ENCODE measurements around the gene ABCG1. TPM values are rescaled to one million over a fixed set of nuclear protein-coding genes. Genes with fewer than 3 reads are reported as not detected.
A peak's percentile ranks its signal among the peaks of the same experiment; 100 is the strongest.
"Not testable (repeated sequence)": the region's sequence is repeated elsewhere in the genome, so short reads cannot be mapped to it uniquely, and the experiment has no call there.

The ABCG1 gene
- total RNA-seq, 2 experiments from 2014 or later = 6.7 to 13.2 TPM

DNA sequence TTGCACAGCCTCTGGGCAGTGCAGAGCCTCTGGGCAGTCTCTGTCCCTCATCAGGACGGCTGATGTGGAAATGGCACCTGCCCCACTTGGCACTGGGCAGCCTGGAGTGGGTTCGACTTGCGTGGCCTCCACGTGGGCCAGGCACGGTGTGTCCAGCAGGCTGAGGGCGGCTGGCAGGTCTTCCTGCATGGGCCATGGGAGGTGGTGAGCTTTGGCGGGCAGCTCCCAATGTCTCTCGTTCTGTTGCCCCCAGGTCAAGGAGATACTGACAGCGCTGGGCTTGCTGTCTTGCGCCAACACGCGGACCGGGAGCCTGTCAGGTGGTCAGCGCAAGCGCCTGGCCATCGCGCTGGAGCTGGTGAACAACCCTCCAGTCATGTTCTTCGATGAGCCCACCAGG is 63.1 kb downstream of the ABCG1 start:
- Mint-ChIP-seq H3K9me3 (ENCODE audit: low read depth) (no peaks in the 10 kb centered on the region), H3K36me3 (no peaks in the 10 kb centered on the region), H3K4me1 (peaks cover 12% of the 10 kb centered on the region), H3K27me3 (no peaks in the 10 kb centered on the region), H3K27ac (no peak overlapping the region), H3K4me3 (no peak overlapping the region)
- CTCF ChIA-PET = no interaction called here
- DNase-seq (no peak), ATAC-seq (no peak)

DNA sequence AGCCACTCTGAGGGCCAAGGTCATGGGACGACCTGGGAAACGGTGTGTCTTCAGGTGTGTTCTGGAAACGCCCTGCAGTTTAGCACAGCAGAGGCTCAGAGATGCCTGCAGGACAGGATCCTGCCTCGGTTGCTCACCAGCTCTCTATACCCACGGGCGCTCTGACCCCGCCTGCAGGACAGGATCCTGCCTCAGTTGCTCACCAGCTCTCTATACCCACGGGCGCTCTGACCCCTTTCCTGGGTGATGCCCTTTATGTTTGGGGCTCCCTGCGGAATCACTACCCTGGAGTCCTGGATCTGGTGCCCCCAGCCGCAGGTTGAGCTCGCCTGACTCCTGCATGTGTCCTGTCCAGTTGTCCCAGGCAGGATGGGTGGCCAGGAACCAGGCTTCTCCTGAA is 63.8 kb downstream of the ABCG1 start:
- H3K36me3 Mint-ChIP-seq = no peaks in the 10 kb centered on the region
- H3K9me3 Mint-ChIP-seq (ENCODE audit: low read depth) = no peaks in the 10 kb centered on the region
- peaks cover 14% of the 10 kb centered on the region for H3K4me1 Mint-ChIP-seq
- H3K27me3 Mint-ChIP-seq = no peaks in the 10 kb centered on the region
- DNase-seq (no peak), ATAC-seq (no peak)
- CTCF ChIA-PET = no interaction called here
- no peak overlapping the region for H3K27ac Mint-ChIP-seq
- no peak overlapping the region for H3K4me3 Mint-ChIP-seq

DNA sequence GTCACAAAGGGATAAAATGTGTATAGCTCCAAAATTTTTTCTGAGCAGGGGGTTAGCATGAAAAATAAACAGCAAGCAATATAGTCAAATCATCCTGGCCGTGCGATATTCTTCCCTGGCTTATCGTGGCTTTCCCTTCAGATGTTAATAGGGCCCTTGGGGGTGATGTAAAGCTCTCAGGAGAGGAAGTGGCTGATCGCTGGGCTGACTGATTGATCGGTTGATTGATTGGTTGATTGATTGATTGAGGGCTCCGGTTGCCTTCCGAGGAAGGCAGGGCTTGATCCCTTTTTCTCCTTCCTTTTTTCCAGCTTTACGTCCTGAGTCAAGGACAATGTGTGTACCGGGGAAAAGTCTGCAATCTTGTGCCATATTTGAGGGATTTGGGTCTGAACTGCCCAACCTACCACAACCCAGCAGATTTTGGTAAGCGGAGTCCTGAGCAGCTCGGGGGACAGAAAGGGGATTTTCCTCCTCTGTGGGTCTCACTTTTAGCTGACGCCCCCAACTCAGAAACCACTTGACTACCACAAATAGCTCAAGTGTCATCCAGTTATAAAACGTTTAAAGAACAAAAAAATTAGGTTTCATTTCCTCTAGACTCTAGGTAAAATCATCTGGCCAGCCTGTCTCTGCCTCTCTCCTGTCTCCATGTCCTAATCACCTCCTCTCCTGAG is 66.8 kb downstream of the ABCG1 start:
- H3K9me3 Mint-ChIP-seq (ENCODE audit: low read depth) = no peaks in the 10 kb centered on the region
- peaks cover 24% of the 10 kb centered on the region for H3K4me1 Mint-ChIP-seq
- no peaks in the 10 kb centered on the region for H3K27me3 Mint-ChIP-seq
- no peak for ATAC-seq
- CTCF ChIA-PET = interaction anchor here (1.0 to 1.3 kb wide), 2 partner anchors 13 to 27 kb away, joined by 3 to 5 read pairs; no protein-coding TSS in a partner anchor
- no peak for DNase-seq
- no peaks in the 10 kb centered on the region for H3K36me3 Mint-ChIP-seq
- no peak overlapping the region for H3K4me3 Mint-ChIP-seq
- no peak overlapping the region for H3K27ac Mint-ChIP-seq

DNA sequence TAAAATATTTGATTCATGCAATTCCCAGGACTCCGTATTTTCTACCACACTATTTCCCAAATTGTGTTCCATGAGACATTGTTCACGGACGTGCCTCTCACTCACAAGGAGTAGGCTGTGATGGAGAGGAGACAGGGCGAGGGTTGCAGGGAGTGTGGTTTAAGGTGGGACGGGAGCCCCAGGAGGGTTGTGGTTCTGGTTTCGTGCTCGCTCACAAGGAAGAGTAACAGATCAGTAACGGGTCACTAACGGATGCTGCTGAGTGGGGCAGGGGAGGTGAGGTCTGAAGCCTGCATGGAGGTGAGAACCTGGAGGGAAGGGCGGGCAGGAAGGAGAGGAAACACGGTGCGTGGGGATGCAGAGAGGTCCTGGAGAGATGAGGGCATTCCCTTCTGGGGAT is 67.5 kb downstream of the ABCG1 start:
- CTCF ChIA-PET = interaction anchor here (1.4 kb wide), 1 partner anchor 122 kb away, joined by 4 read pairs; no protein-coding TSS in a partner anchor
- no peaks in the 10 kb centered on the region for H3K36me3 Mint-ChIP-seq

DNA sequence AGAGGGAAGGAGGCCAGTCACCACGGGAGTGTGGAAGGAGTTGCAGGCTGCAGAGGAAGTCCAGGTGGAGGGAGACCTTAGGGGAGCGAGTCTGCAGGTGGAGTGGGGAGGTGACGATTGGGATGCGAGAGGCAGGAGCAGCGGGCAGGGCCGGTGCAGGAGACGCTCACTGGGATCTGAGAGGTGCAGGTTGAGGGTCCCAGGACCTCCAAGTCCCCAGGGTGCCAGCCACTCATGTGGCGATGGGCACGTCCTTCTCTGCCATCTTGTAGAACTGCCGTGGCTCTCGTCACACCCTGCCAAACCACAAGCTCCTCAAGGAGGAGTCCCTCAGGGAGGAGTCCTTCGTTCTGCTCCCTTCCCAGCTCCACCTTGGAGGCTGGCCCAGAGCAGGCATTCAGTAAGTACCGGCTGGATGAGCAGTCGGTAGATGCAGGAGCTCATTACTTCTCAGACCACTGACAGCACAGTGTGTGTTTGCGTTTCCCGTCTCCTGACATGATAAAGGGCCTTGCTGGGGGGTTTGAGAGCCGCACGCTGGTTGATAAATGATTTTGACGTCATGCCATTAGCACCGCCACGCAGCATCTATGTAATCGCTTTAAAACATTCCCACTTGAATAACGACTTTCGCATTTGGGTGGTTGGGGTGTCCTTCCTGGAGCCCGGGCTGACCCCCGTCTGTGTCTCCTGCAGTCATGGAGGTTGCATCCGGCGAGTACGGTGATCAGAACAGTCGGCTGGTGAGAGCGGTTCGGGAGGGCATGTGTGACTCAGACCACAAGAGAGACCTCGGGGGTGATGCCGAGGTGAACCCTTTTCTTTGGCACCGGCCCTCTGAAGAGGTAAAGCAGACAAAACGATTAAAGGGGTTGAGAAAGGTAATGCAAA is 68.5 kb downstream of the ABCG1 start:
- CTCF ChIA-PET = interaction anchor here (1.4 to 1.9 kb wide), 2 partner anchors 29 to 123 kb away, joined by 4 read pairs; no protein-coding TSS in a partner anchor
- H3K4me1 Mint-ChIP-seq = peaks cover 24% of the 10 kb centered on the region
- H3K36me3 Mint-ChIP-seq = no peaks in the 10 kb centered on the region
- H3K9me3 Mint-ChIP-seq (ENCODE audit: low read depth) = no peaks in the 10 kb centered on the region
- ATAC-seq = no peak
- no peak overlapping the region for H3K27ac Mint-ChIP-seq
- H3K4me3 Mint-ChIP-seq = no peak overlapping the region
- H3K27me3 Mint-ChIP-seq = no peaks in the 10 kb centered on the region
- DNase-seq = no peak

More for the DNA sequence above, 67.5 kb downstream of the ABCG1 start:
- Mint-ChIP-seq H3K4me3 (no peak overlapping the region), H3K9me3 (ENCODE audit: low read depth) (no peaks in the 10 kb centered on the region), H3K27ac (no peak overlapping the region), H3K4me1 (peaks cover 24% of the 10 kb centered on the region), H3K27me3 (no peaks in the 10 kb centered on the region)
- no peak for ATAC-seq
- no peak for DNase-seq

DNA sequence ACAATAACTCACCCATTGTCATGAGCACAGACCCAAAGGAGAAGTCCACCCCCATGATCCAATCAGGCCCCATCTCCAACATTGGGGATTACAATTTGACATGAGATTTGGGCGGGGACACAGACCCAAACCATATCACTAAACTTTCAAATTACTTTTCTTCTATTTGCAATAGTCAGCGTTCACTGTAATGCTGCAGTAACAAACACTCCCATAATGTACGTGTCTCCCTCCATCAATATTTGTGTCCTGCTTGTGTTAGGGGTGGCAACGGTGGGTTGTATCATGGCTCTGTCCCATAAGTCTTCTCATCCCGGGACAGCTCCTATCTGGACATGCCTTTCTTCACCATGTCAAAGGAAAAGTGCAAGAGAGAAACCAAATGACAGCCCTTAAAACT is 70.0 kb downstream of the ABCG1 start:
- ATAC-seq = no peak
- Mint-ChIP-seq H3K9me3 (ENCODE audit: low read depth) (no peaks in the 10 kb centered on the region), H3K27me3 (no peaks in the 10 kb centered on the region), H3K27ac (no peak overlapping the region), H3K4me1 (peaks cover 24% of the 10 kb centered on the region), H3K36me3 (no peaks in the 10 kb centered on the region), H3K4me3 (no peak overlapping the region)
- no peak for DNase-seq
- CTCF ChIA-PET = no interaction called here

DNA sequence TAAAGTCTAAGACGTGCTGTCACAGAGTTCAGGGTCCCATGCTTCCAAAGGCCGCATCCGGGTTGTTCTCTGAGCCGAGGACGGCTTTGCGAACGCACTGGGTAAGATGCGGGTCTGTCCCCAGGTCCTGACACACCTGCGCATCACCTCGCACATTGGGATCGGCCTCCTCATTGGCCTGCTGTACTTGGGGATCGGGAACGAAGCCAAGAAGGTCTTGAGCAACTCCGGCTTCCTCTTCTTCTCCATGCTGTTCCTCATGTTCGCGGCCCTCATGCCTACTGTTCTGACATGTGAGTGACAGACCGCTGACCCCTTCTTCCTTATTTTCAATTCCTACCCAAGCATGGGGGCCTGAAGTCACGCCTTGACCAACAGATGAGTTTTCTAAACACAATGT is 71.0 kb downstream of the ABCG1 start:
- H3K4me3 Mint-ChIP-seq = no peak overlapping the region
- no peak overlapping the region for H3K27ac Mint-ChIP-seq
- H3K9me3 Mint-ChIP-seq (ENCODE audit: low read depth) = no peaks in the 10 kb centered on the region
- H3K4me1 Mint-ChIP-seq = peaks cover 24% of the 10 kb centered on the region
- H3K36me3 Mint-ChIP-seq = no peaks in the 10 kb centered on the region
- no peak for ATAC-seq
- CTCF ChIA-PET = interaction anchor here (0.9 to 1.7 kb wide), 2 partner anchors 20 to 31 kb away, joined by 3 to 5 read pairs; no protein-coding TSS in a partner anchor
- DNase-seq = no peak
- H3K27me3 Mint-ChIP-seq = no peaks in the 10 kb centered on the region

DNA sequence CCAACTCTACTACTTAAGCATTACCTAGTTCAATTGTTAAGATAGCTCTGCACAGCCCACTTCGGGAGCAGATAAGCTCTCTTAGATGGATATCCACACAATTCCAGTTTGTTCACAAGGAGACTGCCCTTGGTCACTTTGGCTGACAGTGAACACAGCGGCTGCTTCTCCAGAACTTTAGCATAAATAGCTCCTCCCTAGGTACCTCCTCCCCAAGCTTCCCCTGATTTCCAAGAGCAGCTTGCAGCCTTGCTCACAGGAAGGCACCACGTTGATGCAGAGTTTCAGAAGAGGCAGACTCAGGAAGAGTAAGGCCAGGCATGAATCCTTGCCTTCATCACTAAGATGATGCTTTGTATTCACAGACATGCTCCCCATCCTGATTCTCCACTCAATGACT is 71.6 kb downstream of the ABCG1 start:
- DNase-seq (no peak), ATAC-seq (no peak)
- Mint-ChIP-seq H3K36me3 (no peaks in the 10 kb centered on the region), H3K27ac (no peak overlapping the region), H3K9me3 (ENCODE audit: low read depth) (no peaks in the 10 kb centered on the region), H3K4me3 (no peak overlapping the region), H3K4me1 (peaks cover 24% of the 10 kb centered on the region), H3K27me3 (no peaks in the 10 kb centered on the region)
- CTCF ChIA-PET = interaction anchor here (0.9 to 1.7 kb wide), 2 partner anchors 19 to 31 kb away, joined by 3 to 5 read pairs; no protein-coding TSS in a partner anchor

DNA sequence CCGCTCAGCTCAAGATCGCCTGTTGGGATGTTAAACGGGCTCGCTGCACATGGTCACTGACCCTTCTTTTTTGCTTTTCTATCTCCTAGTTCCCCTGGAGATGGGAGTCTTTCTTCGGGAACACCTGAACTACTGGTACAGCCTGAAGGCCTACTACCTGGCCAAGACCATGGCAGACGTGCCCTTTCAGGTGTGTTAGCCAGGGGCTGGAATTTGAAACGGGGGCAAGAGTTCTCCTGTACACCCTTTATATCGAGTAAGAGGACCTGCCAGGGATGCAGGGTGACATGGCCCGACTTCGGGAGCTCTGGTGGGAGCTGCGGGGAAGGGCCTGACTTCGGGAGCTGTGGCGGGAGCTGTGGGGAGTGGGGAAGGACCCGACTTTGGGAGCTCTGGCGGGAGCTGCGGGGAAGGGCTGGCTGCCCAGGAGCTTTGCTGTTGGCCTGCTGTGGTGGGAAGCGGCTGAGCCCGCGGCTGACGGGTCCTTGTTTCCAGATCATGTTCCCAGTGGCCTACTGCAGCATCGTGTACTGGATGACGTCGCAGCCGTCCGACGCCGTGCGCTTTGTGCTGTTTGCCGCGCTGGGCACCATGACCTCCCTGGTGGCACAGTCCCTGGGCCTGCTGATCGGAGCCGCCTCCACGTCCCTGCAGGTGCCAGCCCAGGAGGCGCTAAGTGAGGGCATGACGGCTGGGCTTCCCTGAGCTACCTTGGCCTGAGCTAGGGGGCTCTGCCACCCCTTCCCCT is 72.2 kb downstream of the ABCG1 start:
- Mint-ChIP-seq H3K9me3 (ENCODE audit: low read depth) (no peaks in the 10 kb centered on the region), H3K36me3 (no peaks in the 10 kb centered on the region), H3K27me3 (no peaks in the 10 kb centered on the region), H3K4me3 (no peak overlapping the region), H3K27ac (no peak overlapping the region), H3K4me1 (peaks cover 19% of the 10 kb centered on the region)
- ATAC-seq (no peak), DNase-seq (no peak)
- CTCF ChIA-PET = interaction anchor here (0.9 to 1.7 kb wide), 3 partner anchors 19 to 146 kb away, joined by 3 to 5 read pairs (median 4); no protein-coding TSS in a partner anchor

DNA sequence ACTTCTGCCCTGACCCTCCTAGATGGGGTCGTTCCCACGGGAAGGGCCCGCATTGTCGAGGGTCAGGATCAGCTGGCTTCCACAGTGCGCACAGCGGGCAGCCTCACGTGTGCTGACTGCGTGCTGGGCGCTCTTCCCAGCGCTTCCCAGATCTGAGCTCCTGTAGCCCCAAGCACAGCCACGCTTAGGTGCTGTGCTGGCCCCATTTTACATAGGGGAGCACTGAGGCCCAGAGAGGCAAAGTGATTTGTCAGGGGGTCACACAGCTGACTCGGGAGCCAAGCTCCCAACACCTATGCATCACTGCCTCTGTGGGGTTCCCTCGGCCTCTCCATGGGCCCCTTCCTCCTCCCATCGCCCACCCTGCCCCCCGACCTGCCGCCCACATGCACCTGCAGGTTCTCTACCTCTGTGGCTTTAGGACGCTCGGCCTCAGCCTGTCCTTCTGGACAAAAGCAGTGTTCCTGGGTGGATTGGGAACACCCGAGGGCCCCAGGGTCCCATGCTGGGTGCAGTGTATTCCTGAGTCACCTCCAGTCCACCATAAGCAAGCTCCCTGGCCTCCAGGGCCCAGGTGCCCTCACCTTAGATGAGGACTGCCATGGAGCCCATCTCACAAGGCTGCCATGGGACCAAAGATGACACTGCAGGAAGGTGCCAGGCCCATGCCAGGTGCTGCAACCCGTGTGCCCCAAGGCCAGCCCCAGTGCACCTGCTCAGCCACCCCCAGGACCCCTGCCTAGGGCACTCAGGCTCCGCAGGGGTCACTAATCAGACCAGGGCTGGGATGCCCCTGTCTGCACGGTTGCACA is 73.0 kb downstream of the ABCG1 start:
- no peak overlapping the region for H3K4me3 Mint-ChIP-seq
- ATAC-seq (peak; percentile 73), DNase-seq (no peak)
- no peak overlapping the region for H3K27ac Mint-ChIP-seq
- no peaks in the 10 kb centered on the region for H3K27me3 Mint-ChIP-seq
- H3K9me3 Mint-ChIP-seq (ENCODE audit: low read depth) = no peaks in the 10 kb centered on the region
- CTCF ChIA-PET = interaction anchor here (1.6 to 1.7 kb wide), 2 partner anchors 18 to 147 kb away, joined by 4 to 5 read pairs; no protein-coding TSS in a partner anchor
- no peaks in the 10 kb centered on the region for H3K36me3 Mint-ChIP-seq
- H3K4me1 Mint-ChIP-seq = peaks cover 12% of the 10 kb centered on the region

DNA sequence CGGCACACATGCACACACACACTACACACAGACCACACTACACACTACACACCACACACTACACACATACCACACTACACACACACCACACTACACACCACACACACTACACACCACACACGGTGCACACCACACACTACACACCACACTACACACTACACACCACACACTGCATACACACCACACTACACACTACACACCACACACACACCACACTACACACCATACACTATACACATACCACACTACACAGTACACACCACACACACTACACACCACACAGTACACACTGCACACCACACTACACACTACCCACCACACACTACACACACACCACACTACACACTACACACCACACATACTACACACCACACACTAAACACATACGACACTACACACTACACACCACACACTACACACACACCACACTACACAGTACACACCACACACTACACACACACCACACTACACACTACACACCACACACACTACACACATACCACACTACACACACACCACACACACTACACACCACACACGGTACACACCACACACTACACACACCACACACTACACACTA is 73.7 kb downstream of the ABCG1 start:
- H3K27me3 Mint-ChIP-seq; H3K4me1 Mint-ChIP-seq; H3K36me3 Mint-ChIP-seq; DNase-seq; ATAC-seq; H3K4me3 Mint-ChIP-seq; H3K27ac Mint-ChIP-seq; CTCF ChIA-PET; H3K9me3 Mint-ChIP-seq (ENCODE audit: low read depth): not testable (repeated sequence)

DNA sequence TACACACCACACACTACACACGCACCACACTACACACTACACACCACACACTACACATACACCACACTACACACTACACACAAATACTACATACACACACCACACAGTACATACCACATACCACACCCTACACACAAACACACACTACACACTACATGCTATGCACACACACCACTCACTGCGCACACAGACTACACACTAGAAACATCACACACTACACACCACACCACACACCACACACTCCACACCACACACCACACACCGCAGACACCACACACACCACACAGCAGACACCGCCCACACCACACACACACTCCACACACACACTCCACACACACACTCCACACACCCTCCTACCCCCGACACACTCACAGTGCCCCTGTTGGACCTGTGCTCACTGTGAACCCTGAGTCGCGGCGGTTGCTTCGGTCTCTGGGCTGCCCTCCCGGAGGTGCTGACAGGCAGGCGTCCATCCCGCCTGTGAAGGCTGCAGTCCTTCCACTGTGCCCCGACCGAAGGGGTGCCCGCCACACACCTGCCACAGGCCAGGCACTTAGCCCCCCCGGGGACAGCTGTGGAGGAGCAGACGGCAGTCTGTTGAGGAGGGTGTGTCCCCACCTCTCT is 74.8 kb downstream of the ABCG1 start:
- H3K4me3 Mint-ChIP-seq = no peak overlapping the region
- ATAC-seq (no peak), DNase-seq (no peak)
- no peaks in the 10 kb centered on the region for H3K36me3 Mint-ChIP-seq
- CTCF ChIA-PET = no interaction called here
- no peak overlapping the region for H3K27ac Mint-ChIP-seq
- peaks cover 4% of the 10 kb centered on the region for H3K4me1 Mint-ChIP-seq
- H3K9me3 Mint-ChIP-seq (ENCODE audit: low read depth) = no peaks in the 10 kb centered on the region
- no peaks in the 10 kb centered on the region for H3K27me3 Mint-ChIP-seq
